Gastrocnemius medialis (tissue), 4 donors: Measurements from ENCODE around the gene GRPEL1. TPM values are rescaled to one million over a fixed set of nuclear protein-coding genes. Genes with fewer than 3 reads are reported as not detected.

Experiments
- ATAC-seq, 2 donors: fragments of 150-250 bp; one replicate each; pipeline ENCODE4 v1.9.1; 2016
- DNase-seq, 2 donors: peaks; one replicate each; pipeline ENCODE4 v3.0.0-alpha.2; 2019
- H3K27ac ChIP-seq, 4 donors: fragments of 200-600 bp; sonication (generic); 1 replicate in 1 of 4; 2 replicates in 3 of 4; pipeline ENCODE4 v1.5.1; 2016 to 2018; ENCODE audit warnings: mild to moderate bottlenecking in 2 of 4, moderate library complexity in 1 of 4
- H3K27me3 ChIP-seq, 3 donors: fragments of 200-600 bp; sonication (generic) in 2 of 3; 1 replicate in 1 of 3; 2 replicates in 2 of 3; pipeline versions ENCODE4 v1.5.1 to v1.6.0; 2016 to 2019; ENCODE audit warnings: mild to moderate bottlenecking in 1 of 3, moderate library complexity in 1 of 3
- H3K36me3 ChIP-seq, 2 donors: fragments of 200-600 bp; sonication (generic) in 1 of 2; one replicate each; pipeline ENCODE4 v1.5.1; 2017 to 2018
- H3K4me1 ChIP-seq, 2 donors: fragments of 200-600 bp; sonication (generic) in 1 of 2; one replicate each; pipeline ENCODE4 v1.5.1; 2016 to 2017; ENCODE audit warnings: mild to moderate bottlenecking in 2 of 2
- H3K4me3 ChIP-seq, 4 donors: fragments of 200-600 bp; sonication (generic) in 3 of 4; 1 replicate in 1 of 4; 2 replicates in 3 of 4; pipeline ENCODE4 v1.5.1; 2016 to 2019; ENCODE audit warnings: mild to moderate bottlenecking in 2 of 4
- H3K9me3 ChIP-seq, 3 donors: fragments of 200-600 bp; sonication (generic) in 2 of 3; 1 replicate in 1 of 3; 2 replicates in 2 of 3; pipeline ENCODE4 v1.5.1; 2016 to 2019
- CTCF ChIP-seq, 5 experiments: fragments of 450-650 bp in 3 of 5; fragments of 200-600 bp in 2 of 5; sonication (generic) in 2 of 5; IDR thresholded peaks in 4 of 5; conservative IDR thresholded peaks in 1 of 5; 1 replicate in 4 of 5; 2 replicates in 1 of 5; pipeline ENCODE4 v1.5.1; 2016 to 2019; ENCODE audit warnings: antibody characterized with exemption in 5 of 5, mild to moderate bottlenecking in 3 of 5, moderate library complexity in 3 of 5
- POLR2A ChIP-seq, 2 donors: fragments of 450-650 bp; IDR thresholded peaks; one replicate each; pipeline ENCODE4 v1.6.1; 2017; ENCODE audit warnings: antibody characterized with exemption in 2 of 2, mild to moderate bottlenecking in 2 of 2, moderate library complexity in 2 of 2
- in situ Hi-C, 4 donors: fragments of 200-750 bp; cut with MboI; loops; one replicate each; pipeline versions ENCODE4 v1.15.0 to v1.8.0; 2017; ENCODE audit warnings: low sequenced_read_pairs in 4 of 4
- intact Hi-C: fragments of 100-400 bp; cut with DNase I; formaldehyde crosslinking; loops from one replicate; pipeline ENCODE4 v1.15.1; 2023; ENCODE audit warnings: low total_unique reads
- total RNA-seq, 4 donors: library from RNA; depleted of rRNA; stranded (reverse); fragments of >200 nt; gene quantifications; one replicate each; pipeline versions ENCODE4 v1.1.0 to v1.2.3, GENCODE V29; 2016

The GRPEL1 gene
- total RNA-seq, 4 donors from 2014 or later: 28.8 to 58.0 (median 35.8) TPM

GRCh38 chr4:7051144-7051495 is 16.7 kb downstream of the GRPEL1 start:
- DNase-seq (no peak), ATAC-seq (no peak)
- Histone ChIP-seq H3K36me3 (peaks cover 0 to 23% of the 10 kb centered on the region in 2 donors), H3K4me3 (no peak overlapping the region), H3K27me3 (no peaks in the 10 kb centered on the region), H3K4me1 (peaks cover 40 to 54% of the 10 kb centered on the region in 2 donors), H3K27ac (peak overlapping the region in 2 of 4 donors; percentile 13 to 39), H3K9me3 (no peaks in the 10 kb centered on the region)
- intact Hi-C loops: no loop called here
- in situ Hi-C loops: loop anchor here in 1 of 4 donors (25.0 kb wide), 1 partner anchor 139 kb away; the partner anchor contains the start of gene TBC1D14
- TF ChIP-seq POLR2A (IDR thresholded peaks at IDR 0.05) (no peak), CTCF (IDR thresholded peaks at IDR 0.05 in 4 of 5, conservative IDR thresholded peaks at IDR 0.05 in 1 of 5) (no peak)

- no peaks in the 10 kb centered on the region for H3K27me3 ChIP-seq
- DNase-seq (no peak), ATAC-seq (no peak)
- intact Hi-C loops: no loop called here
- no peak overlapping the region for H3K4me3 ChIP-seq
- H3K36me3 ChIP-seq: peaks cover 0 to 18% of the 10 kb centered on the region in 2 donors
- no peak for TF ChIP-seq POLR2A (IDR thresholded peaks at IDR 0.05)
- no peak for TF ChIP-seq CTCF (IDR thresholded peaks at IDR 0.05 in 4 of 5, conservative IDR thresholded peaks at IDR 0.05 in 1 of 5)
- in situ Hi-C loops: loop anchor here in 1 of 4 donors (25.0 kb wide), 1 partner anchor 138 kb away; the partner anchor contains the start of gene TBC1D14
- peak overlapping the region in 2 of 4 donors; percentile 39 to 97 for H3K27ac ChIP-seq
- H3K9me3 ChIP-seq: no peaks in the 10 kb centered on the region
- H3K4me1 ChIP-seq: peaks cover 45 to 59% of the 10 kb centered on the region in 2 donors
Measured at GRCh38 chr4:7050481-7051143, 17.3 kb downstream of the GRPEL1 start.

- no peak overlapping the region for H3K4me3 ChIP-seq
- no peaks in the 10 kb centered on the region for H3K9me3 ChIP-seq
- H3K36me3 ChIP-seq: peaks cover 0 to 9% of the 10 kb centered on the region in 2 donors
- in situ Hi-C loops (loop anchor here in 1 of 4 donors (25.0 kb wide), 1 partner anchor 137 kb away; the partner anchor contains the start of gene TBC1D14), intact Hi-C loops (no loop called here)
- DNase-seq (no peak), ATAC-seq (no peak)
- H3K27ac ChIP-seq: peak overlapping the region in 2 of 4 donors; percentile 39 to 97
- TF ChIP-seq POLR2A (IDR thresholded peaks at IDR 0.05) (no peak), CTCF (IDR thresholded peaks at IDR 0.05 in 4 of 5, conservative IDR thresholded peaks at IDR 0.05 in 1 of 5) (no peak)
- peaks cover 54 to 68% of the 10 kb centered on the region in 2 donors for H3K4me1 ChIP-seq
- H3K27me3 ChIP-seq: no peaks in the 10 kb centered on the region
Measured at GRCh38 chr4:7049739-7050138, 18.1 kb downstream of the GRPEL1 start.

- DNase-seq (no peak), ATAC-seq (no peak)
- Histone ChIP-seq H3K27ac (peak overlapping the region in 2 of 4 donors; percentile 39 to 97), H3K36me3 (peaks cover 0 to 5% of the 10 kb centered on the region in 2 donors), H3K4me1 (peaks cover 57 to 72% of the 10 kb centered on the region in 2 donors), H3K27me3 (no peaks in the 10 kb centered on the region), H3K4me3 (no peak overlapping the region), H3K9me3 (no peaks in the 10 kb centered on the region)
- intact Hi-C loops: no loop called here
- TF ChIP-seq CTCF (IDR thresholded peaks at IDR 0.05 in 4 of 5, conservative IDR thresholded peaks at IDR 0.05 in 1 of 5) (no peak), POLR2A (IDR thresholded peaks at IDR 0.05) (no peak)
- in situ Hi-C loops: no loop called here
Measured at GRCh38 chr4:7049295-7049694, 18.6 kb downstream of the GRPEL1 start.
